Right lobe of liver (tissue), 6 donors: Measurements from ENCODE around the gene SLC10A1. TPM values are rescaled to one million over a fixed set of nuclear protein-coding genes. Genes with fewer than 3 reads are reported as not detected.

ENCODE experiments used
- ATAC-seq, 4 donors: fragments of 200-7000 bp; cut with Tn5 transposase; one replicate each; pipeline ENCODE4 v1.9.1; 2020; ENCODE audit warnings: mild to moderate bottlenecking in 4 of 4, moderate library complexity in 4 of 4
- DNase-seq, 3 donors: peaks; one replicate each; pipeline ENCODE4 v3.0.0-alpha.2; 2020
- H3K27ac ChIP-seq, 3 donors: fragments of 200-600 bp; one replicate each; pipeline ENCODE4 v1.8.0; 2022
- H3K27me3 ChIP-seq, 2 donors: fragments of 200-600 bp; one replicate each; pipeline ENCODE4 v1.8.0; 2022
- H3K36me3 ChIP-seq, 4 donors: fragments of 200-600 bp; sonication (generic) in 1 of 4; one replicate each; pipeline versions ENCODE4 v1.5.1 to v1.8.0; 2017 to 2022; ENCODE audit warnings: control low read depth in 1 of 4
- H3K4me1 ChIP-seq, 4 donors: fragments of 200-600 bp; sonication (generic) in 1 of 4; one replicate each; pipeline versions ENCODE4 v1.5.1 to v1.8.0; 2017 to 2022; ENCODE audit warnings: control low read depth in 1 of 4
- H3K4me3 ChIP-seq, 3 donors: fragments of 200-600 bp; one replicate each; pipeline ENCODE4 v1.8.0; 2022
- H3K9me3 ChIP-seq, 4 donors: fragments of 200-600 bp; sonication (generic) in 1 of 4; one replicate each; pipeline versions ENCODE4 v1.5.1 to v1.8.0; 2017 to 2022; ENCODE audit warnings: control low read depth in 1 of 4
- POLR2A ChIP-seq: fragments of 450-650 bp; IDR thresholded peaks from one replicate; pipeline ENCODE4 v1.6.1; 2017; ENCODE audit warnings: antibody characterized with exemption, mild to moderate bottlenecking
- WGBS: methylation state at CpG from one replicate; pipeline ENCODE4 v1.1.6; 2018; ENCODE audit warnings: low coverage, low lambda C conversion rate; ENCODE audit not compliant: insufficient coverage; ENCODE audit errors: missing lambda C conversion rate; 5-methylcytosine and 5-hydroxymethylcytosine counted together
- intact Hi-C, 2 donors: fragments of 100-400 bp; cut with DNase I; formaldehyde crosslinking; loops; one replicate each; pipeline versions ENCODE4 v1.11.2 to v1.14.1; 2022
- total RNA-seq, 6 experiments: library from RNA; depleted of rRNA in 2 of 6; stranded (reverse); fragments of >200 nt in 2 of 6; fragmentation: NEBNext Ultra II Directional in 3 of 6; extraction: Animal tissue kit (Norgen Biotek cat#: 25700) in 3 of 6; gene quantifications; one replicate each; pipeline versions ENCODE4 v1.1.0 to v1.2.4, GENCODE V29; 2016 to 2023
- TF ChIP-seq, protein P1 (sequence below), 4 donors: fragments of 200-600 bp in 3 of 4; fragments of 450-650 bp in 1 of 4; IDR thresholded peaks; one replicate each; pipeline versions ENCODE4 v1.5.1 to v1.8.0; 2016 to 2022; ENCODE audit warnings: antibody characterized with exemption in 4 of 4, mild to moderate bottlenecking in 2 of 4
- donor health status: DM: no; HTN: yes; CAD: no.
- donor health status: DM: no; HTN: no; CAD: no.
- donor health status: DM: no; HTN: no; CAD: no.
- donor health status: DM: no; HTN: yes; CAD: no.
- donor health status: DM: no; HTN: yes; CAD: no.

Gene SLC10A1
- total RNA-seq, 6 experiments from 2014 or later = 61.5 to 260 (median 105) TPM

DNA sequence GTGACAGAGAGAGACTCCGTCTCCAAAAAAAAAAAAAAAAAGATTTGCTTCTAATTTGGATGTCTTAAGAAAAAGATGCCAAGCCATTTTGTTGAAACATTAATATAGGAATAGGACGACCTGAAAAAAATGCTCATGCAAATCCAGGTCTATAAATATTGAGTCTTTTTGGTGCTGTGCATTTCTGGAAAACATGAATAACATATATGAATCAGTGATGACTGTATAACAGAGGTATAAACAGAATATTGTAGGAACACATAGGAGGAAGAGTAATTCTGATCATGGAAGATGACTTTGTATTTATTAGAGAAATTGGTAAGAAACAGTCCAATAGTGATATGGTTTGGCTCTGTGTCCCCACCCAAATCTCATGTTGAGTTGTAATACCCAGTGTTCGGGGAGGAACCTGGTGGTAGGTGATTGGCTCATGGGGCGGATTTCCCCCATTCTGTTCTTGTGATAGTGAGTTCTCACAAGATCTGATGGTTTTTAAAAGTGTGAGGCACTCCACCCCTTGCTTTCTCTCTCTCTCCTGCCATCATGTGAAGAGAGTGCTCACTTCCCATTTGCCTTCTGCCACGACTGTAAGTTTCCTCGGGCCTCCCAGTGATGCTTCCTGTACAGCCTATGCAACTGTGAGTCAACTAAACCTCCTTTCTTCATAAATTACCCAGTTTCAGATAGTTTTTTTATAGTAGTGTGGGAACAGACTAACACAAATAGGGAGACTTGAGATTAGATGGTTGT, 33.1 kb downstream of the SLC10A1 start:
- Histone ChIP-seq H3K27me3 (no peaks in the 10 kb centered on the region), H3K4me3 (no peak overlapping the region), H3K9me3 (no peaks in the 10 kb centered on the region), H3K36me3 (peaks cover 0 to 12% (median 9%) of the 10 kb centered on the region in 4 donors), H3K4me1 (peaks cover 0 to 20% (median 5%) of the 10 kb centered on the region in 4 donors), H3K27ac (no peak overlapping the region)
- no peak for DNase-seq
- intact Hi-C loops = no loop called here
- WGBS = 58% methylated on average over 4 of the region's 6 CpGs
- no peak for TF ChIP-seq POLR2A
- TF ChIP-seq, protein P1, sequence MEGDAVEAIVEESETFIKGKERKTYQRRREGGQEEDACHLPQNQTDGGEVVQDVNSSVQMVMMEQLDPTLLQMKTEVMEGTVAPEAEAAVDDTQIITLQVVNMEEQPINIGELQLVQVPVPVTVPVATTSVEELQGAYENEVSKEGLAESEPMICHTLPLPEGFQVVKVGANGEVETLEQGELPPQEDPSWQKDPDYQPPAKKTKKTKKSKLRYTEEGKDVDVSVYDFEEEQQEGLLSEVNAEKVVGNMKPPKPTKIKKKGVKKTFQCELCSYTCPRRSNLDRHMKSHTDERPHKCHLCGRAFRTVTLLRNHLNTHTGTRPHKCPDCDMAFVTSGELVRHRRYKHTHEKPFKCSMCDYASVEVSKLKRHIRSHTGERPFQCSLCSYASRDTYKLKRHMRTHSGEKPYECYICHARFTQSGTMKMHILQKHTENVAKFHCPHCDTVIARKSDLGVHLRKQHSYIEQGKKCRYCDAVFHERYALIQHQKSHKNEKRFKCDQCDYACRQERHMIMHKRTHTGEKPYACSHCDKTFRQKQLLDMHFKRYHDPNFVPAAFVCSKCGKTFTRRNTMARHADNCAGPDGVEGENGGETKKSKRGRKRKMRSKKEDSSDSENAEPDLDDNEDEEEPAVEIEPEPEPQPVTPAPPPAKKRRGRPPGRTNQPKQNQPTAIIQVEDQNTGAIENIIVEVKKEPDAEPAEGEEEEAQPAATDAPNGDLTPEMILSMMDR (IDR thresholded peaks at IDR 0.05) = no peak
- no peak for ATAC-seq

DNA sequence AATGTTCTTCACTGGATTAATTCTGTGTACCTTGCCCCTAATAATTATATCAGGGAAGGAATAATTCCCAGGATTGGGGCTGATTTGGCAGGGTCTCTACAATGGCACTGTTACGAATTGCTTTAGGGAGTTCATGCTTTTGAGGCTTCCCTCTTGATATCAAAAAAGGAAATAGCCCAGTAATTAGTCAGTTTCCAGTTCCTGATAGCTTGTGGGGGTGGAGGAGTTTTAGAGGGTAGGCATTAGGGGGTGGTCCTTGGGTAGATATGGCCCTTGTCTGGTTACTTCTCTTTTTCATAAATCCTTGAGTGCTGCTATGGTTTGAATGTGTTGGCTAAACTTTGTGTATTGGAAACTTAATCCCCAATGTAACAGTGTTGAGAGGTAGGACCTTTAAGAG, 36.2 kb downstream of the SLC10A1 start:
- intact Hi-C loops = no loop called here
- Histone ChIP-seq H3K27me3 (no peaks in the 10 kb centered on the region), H3K27ac (no peak overlapping the region), H3K36me3 (no peaks in the 10 kb centered on the region), H3K4me3 (no peak overlapping the region), H3K4me1 (peaks cover 0 to 5% (median 0%) of the 10 kb centered on the region in 4 donors), H3K9me3 (no peaks in the 10 kb centered on the region)
- DNase-seq = peak in 1 of 3 donors; percentile 5
- TF ChIP-seq POLR2A = no peak
- TF ChIP-seq, protein P1 (IDR thresholded peaks at IDR 0.05) = no peak
- peak in 3 of 4 donors; percentile 40 to 68 (median 47) for ATAC-seq
- 57% methylated on average over 1 of the region's 1 CpG for WGBS

DNA sequence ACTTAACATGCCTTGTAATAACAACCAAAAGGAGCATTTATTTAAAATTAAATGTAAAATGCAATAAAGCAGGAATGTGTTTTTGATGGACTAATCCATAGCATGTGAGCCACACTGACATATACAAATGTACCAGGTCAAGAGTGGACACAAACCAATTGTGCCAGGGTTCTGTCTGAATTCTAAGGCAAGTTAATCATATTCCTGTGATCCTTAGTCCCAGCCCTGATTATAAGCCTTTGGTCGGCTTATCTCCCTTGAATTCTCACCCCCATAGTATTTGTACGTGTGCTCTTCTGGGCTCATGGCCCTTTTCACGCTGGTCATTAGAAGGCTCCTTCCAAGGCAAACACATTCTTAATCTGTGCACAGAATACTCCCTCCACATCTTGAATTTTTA, 40.7 kb downstream of the SLC10A1 start:
- ATAC-seq (no peak), DNase-seq (no peak)
- Histone ChIP-seq H3K4me1 (no peaks in the 10 kb centered on the region), H3K27ac (no peak overlapping the region), H3K9me3 (no peaks in the 10 kb centered on the region), H3K36me3 (no peaks in the 10 kb centered on the region), H3K4me3 (no peak overlapping the region), H3K27me3 (no peaks in the 10 kb centered on the region)
- WGBS = 22% methylated on average over 1 of the region's 3 CpGs
- intact Hi-C loops = no loop called here
- no peak for TF ChIP-seq POLR2A
- TF ChIP-seq, protein P1 (IDR thresholded peaks at IDR 0.05) = no peak

DNA sequence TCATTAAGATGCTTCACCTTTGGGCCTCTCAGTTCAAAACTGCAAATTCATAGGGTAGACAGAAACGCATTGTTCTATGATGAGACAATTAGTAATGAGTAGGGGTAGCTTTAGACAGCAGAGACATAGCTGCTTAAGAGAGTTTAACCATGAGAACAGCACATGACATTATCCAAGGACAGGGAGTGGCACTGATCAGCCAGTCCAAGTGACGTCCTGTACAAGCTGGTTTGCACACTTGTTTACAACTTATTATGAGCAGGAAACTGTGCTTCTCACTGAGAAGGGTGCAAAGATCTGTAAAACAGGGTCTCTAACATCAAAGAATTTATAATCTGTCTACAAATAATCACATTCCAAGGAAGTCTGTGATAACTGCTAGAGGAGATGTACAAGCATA, 41.3 kb downstream of the SLC10A1 start:
- Histone ChIP-seq H3K27ac (no peak overlapping the region), H3K9me3 (no peaks in the 10 kb centered on the region), H3K4me3 (no peak overlapping the region), H3K36me3 (no peaks in the 10 kb centered on the region), H3K4me1 (peaks cover 0 to under 1% (median 0%) of the 10 kb centered on the region in 4 donors), H3K27me3 (no peaks in the 10 kb centered on the region)
- intact Hi-C loops = no loop called here
- DNase-seq = no peak
- WGBS = 64% methylated on average over 2 of the region's 2 CpGs
- ATAC-seq = peak in 3 of 4 donors; percentile 30 to 59 (median 52)
- no peak for TF ChIP-seq POLR2A
- TF ChIP-seq, protein P1 (IDR thresholded peaks at IDR 0.05) = no peak
